Neural progenitor cell (in vitro differentiated cells): ENCODE results near the gene ARMC6. TPM values are rescaled to one million over a fixed set of nuclear protein-coding genes. Genes with fewer than 3 reads are reported as not detected.

Experiments
- DNase-seq: peaks from one replicate; pipeline ENCODE4 v3.0.0-alpha.2; 2016; ENCODE audit warnings: low spot score
- H2AFZ ChIP-seq: fragments of 200-600 bp; sonication (generic); replicated peaks from 2 replicates; pipeline ENCODE4 v1.6.1; 2016; ENCODE audit warnings: antibody characterized with exemption
- H3F3A ChIP-seq: fragments of 200-600 bp; sonication (generic); 2 replicates; pipeline ENCODE4 v1.6.1; 2016; ENCODE audit warnings: antibody characterized with exemption, low read depth
- H3K27ac ChIP-seq: fragments of 200-600 bp; sonication (generic); 2 replicates; pipeline ENCODE4 v1.5.1; 2016; ENCODE audit warnings: mild to moderate bottlenecking
- H3K27me3 ChIP-seq: fragments of 200-600 bp; sonication (generic); 2 replicates; pipeline ENCODE4 v1.6.1; 2016; ENCODE audit warnings: mild to moderate bottlenecking, moderate library complexity
- H3K36me3 ChIP-seq: fragments of 200-600 bp; sonication (generic); 2 replicates; pipeline ENCODE4 v1.5.1; 2016
- H3K4me1 ChIP-seq: fragments of 200-600 bp; sonication (generic); 2 replicates; pipeline ENCODE4 v1.6.1; 2016; ENCODE audit warnings: mixed run types
- H3K4me2 ChIP-seq: fragments of 200-600 bp; sonication (generic); 2 replicates; pipeline ENCODE4 v1.6.1; 2016
- H3K4me3 ChIP-seq: fragments of 200-600 bp; sonication (generic); 2 replicates; pipeline ENCODE4 v1.5.1; 2016
- H3K79me2 ChIP-seq: fragments of 200-600 bp; sonication (generic); 2 replicates; pipeline ENCODE4 v1.6.1; 2016; ENCODE audit warnings: low read depth
- H3K9ac ChIP-seq: fragments of 200-600 bp; sonication (generic); 2 replicates; pipeline ENCODE4 v1.6.1; 2016
- H3K9me3 ChIP-seq: fragments of 200-600 bp; sonication (generic); 2 replicates; pipeline ENCODE4 v1.5.1; 2016; ENCODE audit warnings: low read depth
- H4K20me1 ChIP-seq: fragments of 200-600 bp; sonication (generic); 2 replicates; pipeline ENCODE4 v1.6.1; 2016; ENCODE audit warnings: low read depth
- H3K27ac Mint-ChIP-seq: 3 replicates; pipeline ENCODE4 v1.8.0; 2021; ENCODE audit warnings: mixed read lengths
- H3K27me3 Mint-ChIP-seq: 2 replicates; pipeline ENCODE4 v1.8.0; 2022; ENCODE audit warnings: low read depth, mild to moderate bottlenecking, inconsistent platforms, moderate library complexity, mixed read lengths; ENCODE audit not compliant: insufficient read depth
- H3K36me3 Mint-ChIP-seq: 3 replicates; pipeline ENCODE4 v1.8.0; 2021; ENCODE audit warnings: mixed read lengths
- H3K4me1 Mint-ChIP-seq: 3 replicates; pipeline ENCODE4 v1.8.0; 2021; ENCODE audit warnings: mixed read lengths
- H3K4me3 Mint-ChIP-seq: 3 replicates; pipeline ENCODE4 v1.8.0; 2021; ENCODE audit warnings: mild to moderate bottlenecking, moderate library complexity, mixed read lengths
- H3K9me3 Mint-ChIP-seq: 3 replicates; pipeline ENCODE4 v1.8.0; 2020; ENCODE audit warnings: mixed read lengths
- EZH2 ChIP-seq: fragments of 200-600 bp; sonication (generic); IDR thresholded peaks from 2 replicates; pipeline ENCODE4 v1.6.1; 2017; ENCODE audit warnings: antibody characterized with exemption, mild to moderate bottlenecking, moderate library complexity
- EZH2phosphoT487 ChIP-seq: fragments of 200-600 bp; sonication (generic); IDR thresholded peaks from 2 replicates; pipeline ENCODE4 v1.6.1; 2017; ENCODE audit warnings: antibody characterized with exemption
- total RNA-seq: library from RNA; depleted of rRNA; stranded (reverse); fragments of >200 nt; gene quantifications from 2 replicates; pipeline ENCODE4 v1.2.3, GENCODE V29; 2015; ENCODE audit warnings: low replicate concordance
- TF ChIP-seq, protein P1 (sequence below): fragments of 200-600 bp; sonication (generic); IDR thresholded peaks from 2 replicates; pipeline ENCODE4 v1.5.1; 2017; ENCODE audit warnings: antibody characterized with exemption, mild to moderate bottlenecking

The ARMC6 gene
- total RNA-seq, 1 donor from 2014 or later: 18.1 TPM

DNA sequence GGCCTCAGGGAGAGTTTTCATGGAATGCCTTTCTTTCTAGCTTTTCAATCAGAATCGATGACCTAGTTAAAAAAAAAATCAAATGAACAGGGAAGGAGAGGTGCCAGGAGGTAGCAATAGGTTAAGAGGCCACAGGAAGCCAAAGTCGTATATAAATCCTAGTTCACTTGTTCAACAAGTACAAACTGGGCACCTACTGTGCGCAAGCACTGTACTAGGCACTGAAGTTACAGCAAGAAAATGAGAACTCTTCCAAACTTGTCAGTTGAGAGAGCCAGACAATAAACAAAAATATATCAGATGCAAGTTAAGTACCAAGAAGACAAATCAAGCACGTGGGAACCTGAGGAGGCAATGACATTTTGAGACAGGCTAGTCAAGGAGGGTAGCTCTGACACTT is 6.2 kb upstream of the ARMC6 start:
- Histone ChIP-seq H3K9me3 (no peaks in the 10 kb centered on the region), H2AFZ (no peak overlapping the region), H3K4me2 (no peak overlapping the region), H3K27me3 (no peaks in the 10 kb centered on the region), H3K4me3 (no peak overlapping the region), H3F3A (peaks cover 5% of the 10 kb centered on the region), H3K79me2 (peaks cover 79% of the 10 kb centered on the region), H3K4me1 (peaks cover 4% of the 10 kb centered on the region), H4K20me1 (peaks cover 90% of the 10 kb centered on the region), H3K9ac (no peak overlapping the region), H3K27ac (no peak overlapping the region), H3K36me3 (no peaks in the 10 kb centered on the region)
- no peak for DNase-seq
- Mint-ChIP-seq H3K36me3 (peaks cover 41% of the 10 kb centered on the region), H3K4me3 (no peak overlapping the region), H3K4me1 (peaks cover 15% of the 10 kb centered on the region), H3K9me3 (no peaks in the 10 kb centered on the region), H3K27ac (no peak overlapping the region), H3K27me3 (no peaks in the 10 kb centered on the region)
- TF ChIP-seq EZH2 (no peak), EZH2phosphoT487 (no peak)
- TF ChIP-seq, protein P1, sequence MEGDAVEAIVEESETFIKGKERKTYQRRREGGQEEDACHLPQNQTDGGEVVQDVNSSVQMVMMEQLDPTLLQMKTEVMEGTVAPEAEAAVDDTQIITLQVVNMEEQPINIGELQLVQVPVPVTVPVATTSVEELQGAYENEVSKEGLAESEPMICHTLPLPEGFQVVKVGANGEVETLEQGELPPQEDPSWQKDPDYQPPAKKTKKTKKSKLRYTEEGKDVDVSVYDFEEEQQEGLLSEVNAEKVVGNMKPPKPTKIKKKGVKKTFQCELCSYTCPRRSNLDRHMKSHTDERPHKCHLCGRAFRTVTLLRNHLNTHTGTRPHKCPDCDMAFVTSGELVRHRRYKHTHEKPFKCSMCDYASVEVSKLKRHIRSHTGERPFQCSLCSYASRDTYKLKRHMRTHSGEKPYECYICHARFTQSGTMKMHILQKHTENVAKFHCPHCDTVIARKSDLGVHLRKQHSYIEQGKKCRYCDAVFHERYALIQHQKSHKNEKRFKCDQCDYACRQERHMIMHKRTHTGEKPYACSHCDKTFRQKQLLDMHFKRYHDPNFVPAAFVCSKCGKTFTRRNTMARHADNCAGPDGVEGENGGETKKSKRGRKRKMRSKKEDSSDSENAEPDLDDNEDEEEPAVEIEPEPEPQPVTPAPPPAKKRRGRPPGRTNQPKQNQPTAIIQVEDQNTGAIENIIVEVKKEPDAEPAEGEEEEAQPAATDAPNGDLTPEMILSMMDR: no peak

DNA sequence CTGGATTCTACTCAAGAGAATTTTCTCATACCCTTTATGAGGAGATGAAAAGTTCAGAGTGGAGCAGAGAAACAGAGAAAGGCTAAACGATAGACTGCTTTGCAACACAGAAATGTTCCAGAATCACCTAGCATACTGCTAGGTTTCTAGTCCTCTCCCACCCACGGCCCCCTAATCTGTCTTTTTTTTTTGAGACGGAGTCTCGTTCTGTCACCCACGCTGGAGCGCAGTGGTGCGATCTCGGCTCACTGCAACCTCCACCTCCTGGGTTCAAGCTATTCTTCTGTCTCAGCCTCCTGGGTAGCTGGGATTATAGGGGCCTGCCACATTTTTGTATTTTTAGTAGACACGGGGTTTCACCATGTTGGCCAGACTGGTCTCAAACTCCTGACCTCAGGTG is 4.9 kb upstream of the ARMC6 start:
- Histone ChIP-seq H3K4me3 (no peak overlapping the region), H3K27ac (no peak overlapping the region), H3K9ac (no peak overlapping the region), H2AFZ (no peak overlapping the region), H3K36me3 (no peaks in the 10 kb centered on the region), H3K79me2 (peaks cover 76% of the 10 kb centered on the region), H3K9me3 (no peaks in the 10 kb centered on the region), H4K20me1 (peaks cover 85% of the 10 kb centered on the region), H3K4me2 (no peak overlapping the region), H3F3A (peaks cover 15% of the 10 kb centered on the region), H3K27me3 (no peaks in the 10 kb centered on the region), H3K4me1 (peaks cover 4% of the 10 kb centered on the region)
- no peaks in the 10 kb centered on the region for H3K27me3 Mint-ChIP-seq
- H3K9me3 Mint-ChIP-seq: no peaks in the 10 kb centered on the region
- peaks cover 40% of the 10 kb centered on the region for H3K36me3 Mint-ChIP-seq
- peaks cover 17% of the 10 kb centered on the region for H3K4me1 Mint-ChIP-seq
- H3K27ac Mint-ChIP-seq: peak overlapping the region; percentile 62
- DNase-seq: no peak
- no peak for TF ChIP-seq EZH2
- TF ChIP-seq EZH2phosphoT487: no peak
- TF ChIP-seq, protein P1: no peak
- no peak overlapping the region for H3K4me3 Mint-ChIP-seq

DNA sequence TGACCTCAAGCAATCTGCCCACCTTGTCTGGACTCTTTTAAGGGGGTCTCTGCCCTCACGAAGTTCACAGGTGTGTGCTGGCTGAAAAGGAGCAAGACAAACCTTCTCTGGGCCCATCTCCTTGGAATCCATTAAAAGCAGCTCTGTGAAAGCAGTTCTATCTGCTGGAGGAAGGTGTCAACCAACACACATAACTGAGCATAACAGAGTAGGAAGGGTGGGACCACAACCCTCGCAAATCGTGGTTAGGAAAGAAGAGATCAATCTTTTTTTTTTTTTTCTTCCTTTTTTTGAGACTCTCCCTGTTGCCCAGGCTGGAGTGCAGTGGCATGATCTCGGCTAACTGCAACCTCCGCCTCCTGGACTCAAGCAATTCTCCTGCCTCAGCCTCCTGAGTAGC is 1.5 kb upstream of the ARMC6 start:
- H3K27ac Mint-ChIP-seq: peak overlapping the region; percentile 83
- H3K27me3 ChIP-seq: no peaks in the 10 kb centered on the region
- peak overlapping the region; percentile 96 for H3K4me2 ChIP-seq
- H3K4me1 Mint-ChIP-seq: peaks cover 22% of the 10 kb centered on the region
- peaks cover 4% of the 10 kb centered on the region for H3K4me1 ChIP-seq
- TF ChIP-seq, protein P1: no peak
- H3K27ac ChIP-seq: no peak overlapping the region
- peaks cover 84% of the 10 kb centered on the region for H3K79me2 ChIP-seq
- peak overlapping the region; percentile 98 for H3K4me3 ChIP-seq
- peaks cover 23% of the 10 kb centered on the region for H3F3A ChIP-seq
- no peak for DNase-seq
- no peak overlapping the region for H2AFZ ChIP-seq
- peak overlapping the region; percentile 99 for H3K4me3 Mint-ChIP-seq
- H3K36me3 ChIP-seq: no peaks in the 10 kb centered on the region
- peaks cover 3% of the 10 kb centered on the region for H3K27me3 Mint-ChIP-seq
- H3K9me3 Mint-ChIP-seq: peaks cover 3% of the 10 kb centered on the region
- no peak overlapping the region for H3K9ac ChIP-seq
- peaks cover 29% of the 10 kb centered on the region for H3K36me3 Mint-ChIP-seq
- peaks cover 69% of the 10 kb centered on the region for H4K20me1 ChIP-seq
- H3K9me3 ChIP-seq: no peaks in the 10 kb centered on the region
